ENCODE results near the gene NRIP3. TPM values are rescaled to one million over a fixed set of nuclear protein-coding genes. Genes with fewer than 3 reads are reported as not detected.

Gene NRIP3
- total RNA-seq: 10 to 100 TPM in 1 of 5 experiments, 1 to 10 TPM in 2, under 1 TPM in 2; 0.59 to 11.0 (median 3.4) TPM
- polyA plus RNA-seq: under 1 TPM in 1 of 2 donors, not detected in 1; 0.13 TPM
- 16.2 reads per million, percentile 46 among the genes with 10 or more reads in this experiment for total RNA-seq

GRCh38 chr11:9003573-9004182, at the start of gene NRIP3:
NRIP3 (minus strand) TSS chr11:9004001; CDS start chr11:9003935, 66 bp downstream.
- DNase-seq: peak; percentile 72 to 86 (median 80)
- intact Hi-C loops (cut with micrococcal nuclease): loop anchor here (1.0 to 10.0 kb wide), 6 partner anchors 39 to 751 kb away; partner anchors contain the start of genes AKIP1 (in 2 of the 2), TMEM9B (in 2 of the 2) and ZNF143 (in 1 of the 2)
- Histone ChIP-seq H3K9me3 (ENCODE audit: control insufficient read depth in 2 of 3, low read length in 3 of 3) (no peaks in the 10 kb centered on the region), H3K36me3 (ENCODE audit: control insufficient read depth in 2 of 3, insufficient read depth in 3 of 3, low read length in 3 of 3) (no peaks in the 10 kb centered on the region), H3K27ac (ENCODE audit: low read depth, low read length) (no peak within 1 kb of the TSS), H3K4me3 (ENCODE audit: low read length) (peak within 1 kb of the TSS; percentile 32), H3K4me1 (ENCODE audit: control insufficient read depth in 2 of 2, insufficient read depth in 2 of 2, low read length in 2 of 2) (peaks cover 8 to 12% of the 10 kb centered on the region in 2 donors), H3K27me3 (ENCODE audit: control insufficient read depth in 2 of 2, insufficient read depth in 2 of 2, low read length in 2 of 2) (peaks cover 3 to 8% of the 10 kb centered on the region in 2 donors)
- Mint-ChIP-seq H3K9me3 (no peaks in the 10 kb centered on the region), H3K27ac (peak within 1 kb of the TSS; percentile 12 to 87 (median 62)), H3K4me3 (peak within 1 kb of the TSS; percentile 81 to 90 (median 86)), H3K36me3 (peaks cover 0 to 4% (median 0%) of the 10 kb centered on the region in 5 donors), H3K27me3 (peaks cover 30 to 56% (median 41%) of the 10 kb centered on the region in 5 donors), H3K4me1 (peaks cover 13 to 31% (median 20%) of the 10 kb centered on the region in 7 donors)
- peak; percentile 89 for ATAC-seq
- ChIA-PET POLR2A (interaction anchor here (0.6 to 1.1 kb wide), 2 partner anchors 321 to 458 kb away, joined by 3 read pairs; partner anchors contain the start of genes RPL27A and TRIM66), CTCF (interaction anchor here (0.9 kb wide), 1 partner anchor 39 kb away, joined by 4 read pairs; no protein-coding TSS in a partner anchor)

GRCh38 chr11:9052316-9052715, 48.5 kb upstream of the NRIP3 start:
- Histone ChIP-seq H3K9me3 (ENCODE audit: control insufficient read depth in 2 of 3, low read length in 3 of 3) (no peaks in the 10 kb centered on the region), H3K4me3 (ENCODE audit: low read length) (no peak overlapping the region), H3K27ac (ENCODE audit: low read depth, low read length) (no peak overlapping the region), H3K27me3 (ENCODE audit: control insufficient read depth in 2 of 2, insufficient read depth in 2 of 2, low read length in 2 of 2) (no peaks in the 10 kb centered on the region), H3K4me1 (ENCODE audit: control insufficient read depth in 2 of 2, insufficient read depth in 2 of 2, low read length in 2 of 2) (no peaks in the 10 kb centered on the region), H3K36me3 (ENCODE audit: control insufficient read depth in 2 of 3, insufficient read depth in 3 of 3, low read length in 3 of 3) (no peaks in the 10 kb centered on the region)
- intact Hi-C loops (cut with micrococcal nuclease): no loop called here
- CTCF ChIA-PET: no interaction called here
- peaks cover 0 to 16% (median 3%) of the 10 kb centered on the region in 5 donors for H3K27me3 Mint-ChIP-seq
- no peaks in the 10 kb centered on the region for H3K36me3 Mint-ChIP-seq
- no peak for ATAC-seq
- H3K27ac Mint-ChIP-seq: no peak overlapping the region
- no peaks in the 10 kb centered on the region for H3K4me1 Mint-ChIP-seq
- no peaks in the 10 kb centered on the region for H3K9me3 Mint-ChIP-seq
- DNase-seq: no peak
- no peak overlapping the region for H3K4me3 Mint-ChIP-seq
- POLR2A ChIA-PET: no interaction called here

DNA sequence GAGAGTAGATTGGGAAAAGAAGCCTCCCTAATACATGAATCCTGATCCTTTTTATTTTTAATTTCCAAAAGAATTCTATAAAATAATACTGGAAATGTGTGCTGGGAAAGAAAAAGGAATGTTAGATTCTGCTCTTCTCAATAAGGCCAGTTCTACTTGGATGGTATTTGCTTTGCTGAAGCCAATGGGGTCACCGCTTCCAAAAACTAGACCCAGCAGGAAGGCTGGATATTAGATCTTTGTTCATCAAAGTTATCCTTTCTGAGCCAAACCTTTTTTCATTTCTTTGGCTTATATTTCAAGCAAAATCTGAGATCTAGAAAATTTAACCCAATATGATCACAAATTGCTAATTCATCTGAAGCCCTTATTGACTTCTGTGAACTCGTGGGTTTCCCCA, 46.2 kb upstream of the NRIP3 start:
- Mint-ChIP-seq H3K9me3 (no peaks in the 10 kb centered on the region), H3K27ac (no peak overlapping the region), H3K4me1 (no peaks in the 10 kb centered on the region), H3K36me3 (no peaks in the 10 kb centered on the region), H3K4me3 (no peak overlapping the region), H3K27me3 (peaks cover 0 to 8% (median 3%) of the 10 kb centered on the region in 5 donors)
- CTCF ChIA-PET: no interaction called here
- Histone ChIP-seq H3K36me3 (ENCODE audit: control insufficient read depth in 2 of 3, insufficient read depth in 3 of 3, low read length in 3 of 3) (no peaks in the 10 kb centered on the region), H3K27ac (ENCODE audit: low read depth, low read length) (no peak overlapping the region), H3K9me3 (ENCODE audit: control insufficient read depth in 2 of 3, low read length in 3 of 3) (no peaks in the 10 kb centered on the region), H3K4me3 (ENCODE audit: low read length) (no peak overlapping the region), H3K4me1 (ENCODE audit: control insufficient read depth in 2 of 2, insufficient read depth in 2 of 2, low read length in 2 of 2) (no peaks in the 10 kb centered on the region), H3K27me3 (ENCODE audit: control insufficient read depth in 2 of 2, insufficient read depth in 2 of 2, low read length in 2 of 2) (no peaks in the 10 kb centered on the region)
- intact Hi-C loops (cut with micrococcal nuclease): no loop called here
- ATAC-seq: no peak
- no peak for DNase-seq
- POLR2A ChIA-PET: no interaction called here

GRCh38 chr11:9047964-9048523, 44.2 kb upstream of the NRIP3 start:
- Histone ChIP-seq H3K36me3 (ENCODE audit: control insufficient read depth in 2 of 3, insufficient read depth in 3 of 3, low read length in 3 of 3) (no peaks in the 10 kb centered on the region), H3K27ac (ENCODE audit: low read depth, low read length) (no peak overlapping the region), H3K9me3 (ENCODE audit: control insufficient read depth in 2 of 3, low read length in 3 of 3) (no peaks in the 10 kb centered on the region), H3K27me3 (ENCODE audit: control insufficient read depth in 2 of 2, insufficient read depth in 2 of 2, low read length in 2 of 2) (no peaks in the 10 kb centered on the region), H3K4me3 (ENCODE audit: low read length) (no peak overlapping the region), H3K4me1 (ENCODE audit: control insufficient read depth in 2 of 2, insufficient read depth in 2 of 2, low read length in 2 of 2) (no peaks in the 10 kb centered on the region)
- ChIA-PET CTCF (no interaction called here), POLR2A (interaction anchor here (0.7 kb wide), 1 partner anchor 67 kb away, joined by 3 read pairs; no protein-coding TSS in a partner anchor)
- no peaks in the 10 kb centered on the region for H3K4me1 Mint-ChIP-seq
- intact Hi-C loops (cut with micrococcal nuclease): no loop called here
- no peaks in the 10 kb centered on the region for H3K36me3 Mint-ChIP-seq
- no peak for ATAC-seq
- no peak overlapping the region for H3K27ac Mint-ChIP-seq
- no peaks in the 10 kb centered on the region for H3K9me3 Mint-ChIP-seq
- H3K4me3 Mint-ChIP-seq: no peak overlapping the region
- no peak for DNase-seq
- peaks cover 0 to 15% (median 4%) of the 10 kb centered on the region in 5 donors for H3K27me3 Mint-ChIP-seq

DNA sequence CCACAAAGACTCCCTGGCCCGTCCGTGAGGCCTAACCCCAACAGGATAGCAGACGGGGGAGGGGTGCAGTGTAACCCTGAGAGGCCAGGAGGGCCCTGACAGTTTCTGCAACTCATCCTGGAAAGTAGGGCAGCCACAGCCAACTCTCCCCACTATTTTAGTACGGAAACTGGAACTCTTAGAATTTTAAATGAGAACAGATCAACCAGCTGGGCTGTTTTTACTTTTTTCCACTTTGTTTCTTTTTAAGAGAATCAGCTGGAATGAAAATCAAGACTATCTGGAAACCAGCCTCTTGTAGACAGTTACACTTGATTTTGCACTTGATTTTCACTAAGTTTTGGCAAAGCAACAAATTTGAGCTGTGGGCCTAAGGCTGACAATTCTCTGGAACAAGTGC, 42.7 kb upstream of the NRIP3 start:
- no peaks in the 10 kb centered on the region for H3K27me3 ChIP-seq (ENCODE audit: control insufficient read depth in 2 of 2, insufficient read depth in 2 of 2, low read length in 2 of 2)
- DNase-seq (no peak), ATAC-seq (no peak)
- no peak overlapping the region for H3K4me3 ChIP-seq (ENCODE audit: low read length)
- Mint-ChIP-seq H3K4me1 (no peaks in the 10 kb centered on the region), H3K9me3 (no peaks in the 10 kb centered on the region), H3K27ac (no peak overlapping the region), H3K36me3 (no peaks in the 10 kb centered on the region), H3K27me3 (peaks cover 0 to 15% (median 4%) of the 10 kb centered on the region in 5 donors), H3K4me3 (no peak overlapping the region)
- H3K4me1 ChIP-seq (ENCODE audit: control insufficient read depth in 2 of 2, insufficient read depth in 2 of 2, low read length in 2 of 2): no peaks in the 10 kb centered on the region
- H3K36me3 ChIP-seq (ENCODE audit: control insufficient read depth in 2 of 3, insufficient read depth in 3 of 3, low read length in 3 of 3): no peaks in the 10 kb centered on the region
- no peak overlapping the region for H3K27ac ChIP-seq (ENCODE audit: low read depth, low read length)
- ChIA-PET POLR2A (no interaction called here), CTCF (no interaction called here)
- H3K9me3 ChIP-seq (ENCODE audit: control insufficient read depth in 2 of 3, low read length in 3 of 3): no peaks in the 10 kb centered on the region
- intact Hi-C loops (cut with micrococcal nuclease): no loop called here

DNA sequence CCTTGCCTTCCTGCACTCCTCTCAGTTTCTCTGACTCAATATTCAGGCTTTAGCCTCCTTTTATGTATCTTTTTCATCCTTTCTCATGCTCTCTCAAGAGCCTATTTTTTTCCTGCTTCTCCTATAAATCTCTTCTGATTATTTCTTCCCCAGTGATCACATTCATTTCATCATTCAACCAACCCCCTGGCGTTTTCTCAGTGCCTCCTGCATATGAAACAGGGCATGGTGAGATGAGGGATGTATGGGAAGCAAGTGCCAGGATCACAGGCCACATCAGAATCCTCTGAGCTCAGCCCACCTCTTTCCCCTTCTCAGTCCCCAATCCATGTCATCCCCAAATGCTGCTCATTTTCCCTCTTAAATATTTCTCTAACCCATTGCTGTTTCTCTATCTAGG, 38.7 kb upstream of the NRIP3 start:
- ATAC-seq: no peak
- Mint-ChIP-seq H3K27ac (no peak overlapping the region), H3K9me3 (no peaks in the 10 kb centered on the region), H3K27me3 (peaks cover 6 to 19% (median 8%) of the 10 kb centered on the region in 5 donors), H3K4me1 (peaks cover 0 to 3% (median 0%) of the 10 kb centered on the region in 7 donors), H3K4me3 (no peak overlapping the region), H3K36me3 (no peaks in the 10 kb centered on the region)
- no peaks in the 10 kb centered on the region for H3K27me3 ChIP-seq (ENCODE audit: control insufficient read depth in 2 of 2, insufficient read depth in 2 of 2, low read length in 2 of 2)
- no peak overlapping the region for H3K4me3 ChIP-seq (ENCODE audit: low read length)
- DNase-seq: no peak
- H3K9me3 ChIP-seq (ENCODE audit: control insufficient read depth in 2 of 3, low read length in 3 of 3): no peaks in the 10 kb centered on the region
- intact Hi-C loops (cut with micrococcal nuclease): no loop called here
- H3K36me3 ChIP-seq (ENCODE audit: control insufficient read depth in 2 of 3, insufficient read depth in 3 of 3, low read length in 3 of 3): no peaks in the 10 kb centered on the region
- ChIA-PET CTCF (no interaction called here), POLR2A (no interaction called here)
- no peaks in the 10 kb centered on the region for H3K4me1 ChIP-seq (ENCODE audit: control insufficient read depth in 2 of 2, insufficient read depth in 2 of 2, low read length in 2 of 2)
- H3K27ac ChIP-seq (ENCODE audit: low read depth, low read length): no peak overlapping the region
